Endodermal cell (in vitro differentiated cells): ENCODE results near the gene TMEM198. TPM values are rescaled to one million over a fixed set of nuclear protein-coding genes. Genes with fewer than 3 reads are reported as not detected.
A peak's percentile ranks its signal among the peaks of the same experiment; 100 is the strongest.

Source experiments
- DNase-seq: peaks from one replicate; pipeline ENCODE4 v3.0.0-alpha.2; 2017
- H3K27ac ChIP-seq: 2 replicates; pipeline ENCODE4 v1.5.1; 2013; ENCODE audit warnings: mild to moderate bottlenecking, low read depth, low read length, moderate library complexity
- H3K27me3 ChIP-seq: 2 replicates; pipeline ENCODE4 v1.6.1; 2013; ENCODE audit warnings: mild to moderate bottlenecking, low read length, moderate library complexity; ENCODE audit not compliant: insufficient read depth, control insufficient read depth, poor library complexity, severe bottlenecking
- H3K36me3 ChIP-seq: 2 replicates; pipeline ENCODE4 v1.7.0; 2013; ENCODE audit warnings: mild to moderate bottlenecking, low read length, moderate library complexity; ENCODE audit not compliant: control insufficient read depth, insufficient read depth
- H3K4me1 ChIP-seq: one replicate; pipeline ENCODE4 v1.7.0; 2013; ENCODE audit warnings: low read length; ENCODE audit not compliant: control insufficient read depth, insufficient read depth
- H3K4me3 ChIP-seq: 2 replicates; pipeline ENCODE4 v1.5.1; 2013; ENCODE audit warnings: mild to moderate bottlenecking, low read length, moderate library complexity
- H3K9ac ChIP-seq: 2 replicates; pipeline ENCODE4 v1.6.1; 2013; ENCODE audit warnings: mild to moderate bottlenecking, low read length, moderate library complexity; ENCODE audit not compliant: poor library complexity, severe bottlenecking; ENCODE audit errors: extremely low read depth
- H3K9me3 ChIP-seq: 2 replicates; pipeline ENCODE4 v1.6.1; 2013; ENCODE audit warnings: mild to moderate bottlenecking, low read length, moderate library complexity; ENCODE audit not compliant: control insufficient read depth
- H3K27ac Mint-ChIP-seq: 2 replicates; pipeline ENCODE4 v1.8.0; 2020; ENCODE audit warnings: mixed read lengths
- H3K27me3 Mint-ChIP-seq: 2 replicates; pipeline ENCODE4 v1.8.0; 2021; ENCODE audit warnings: mild to moderate bottlenecking, mixed read lengths; ENCODE audit not compliant: insufficient read depth
- H3K36me3 Mint-ChIP-seq: 2 replicates; pipeline ENCODE4 v1.8.0; 2020; ENCODE audit warnings: low read depth, mixed read lengths
- H3K4me1 Mint-ChIP-seq: 2 replicates; pipeline ENCODE4 v1.8.0; 2020; ENCODE audit warnings: mixed read lengths
- H3K4me3 Mint-ChIP-seq: 2 replicates; pipeline ENCODE4 v1.8.0; 2020; ENCODE audit warnings: mild to moderate bottlenecking, moderate library complexity, mixed read lengths
- H3K9me3 Mint-ChIP-seq: 2 replicates; pipeline ENCODE4 v1.8.0; 2020; ENCODE audit warnings: mild to moderate bottlenecking, mixed read lengths
- CTCF ChIP-seq: fragments of 200-600 bp; sonication (generic); conservative IDR thresholded peaks from 2 replicates; pipeline ENCODE4 v1.5.0; 2021; ENCODE audit warnings: antibody characterized with exemption, mild to moderate bottlenecking
- WGBS, 2 experiments: methylation state at CpG; one replicate each; pipeline versions ENCODE4 v1.1.5 to v1.1.7; 2013; ENCODE audit warnings: missing lambda C conversion rate in 2 of 2, mixed read lengths in 1 of 2; ENCODE audit not compliant: insufficient coverage in 1 of 2, insufficient read length in 1 of 2; 5-methylcytosine and 5-hydroxymethylcytosine counted together
- total RNA-seq, 2 donors: library from RNA; stranded (reverse); fragmentation: NEBNext Ultra II Directional in 1 of 2; extraction: Animal tissue kit (Norgen Biotek cat#: 25700) in 1 of 2; gene quantifications; 2 replicates in 1 of 2; 3 replicates in 1 of 2; pipeline ENCODE4 v1.2.1, GENCODE V29; 2021

The TMEM198 gene
- total RNA-seq, 2 donors from 2014 or later, result 2.6 to 3.9 TPM

GRCh38 chr2:219524817-219525216 lies 19.0 kb upstream of the TMEM198 start:
- peaks cover 28% of the 10 kb centered on the region for H3K4me1 ChIP-seq
- no peaks in the 10 kb centered on the region for H3K9me3 Mint-ChIP-seq
- no peaks in the 10 kb centered on the region for H3K36me3 Mint-ChIP-seq
- H3K27me3 ChIP-seq, result peaks cover 21% of the 10 kb centered on the region
- H3K36me3 ChIP-seq, result no peaks in the 10 kb centered on the region
- TF ChIP-seq CTCF, result no peak
- H3K4me3 ChIP-seq, result no peak overlapping the region
- H3K9me3 ChIP-seq, result no peaks in the 10 kb centered on the region
- H3K27ac ChIP-seq, result no peak overlapping the region
- no peak overlapping the region for H3K4me3 Mint-ChIP-seq
- WGBS, 2 experiments, result 88% methylated on average over 2 of the region's 2 CpGs; no CpG with 5 or more reads in 1 of the 2 experiments
- no peak overlapping the region for H3K9ac ChIP-seq
- H3K4me1 Mint-ChIP-seq, result peaks cover 40% of the 10 kb centered on the region
- peaks cover 42% of the 10 kb centered on the region for H3K27me3 Mint-ChIP-seq
- H3K27ac Mint-ChIP-seq, result no peak overlapping the region
- no peak for DNase-seq

DNA sequence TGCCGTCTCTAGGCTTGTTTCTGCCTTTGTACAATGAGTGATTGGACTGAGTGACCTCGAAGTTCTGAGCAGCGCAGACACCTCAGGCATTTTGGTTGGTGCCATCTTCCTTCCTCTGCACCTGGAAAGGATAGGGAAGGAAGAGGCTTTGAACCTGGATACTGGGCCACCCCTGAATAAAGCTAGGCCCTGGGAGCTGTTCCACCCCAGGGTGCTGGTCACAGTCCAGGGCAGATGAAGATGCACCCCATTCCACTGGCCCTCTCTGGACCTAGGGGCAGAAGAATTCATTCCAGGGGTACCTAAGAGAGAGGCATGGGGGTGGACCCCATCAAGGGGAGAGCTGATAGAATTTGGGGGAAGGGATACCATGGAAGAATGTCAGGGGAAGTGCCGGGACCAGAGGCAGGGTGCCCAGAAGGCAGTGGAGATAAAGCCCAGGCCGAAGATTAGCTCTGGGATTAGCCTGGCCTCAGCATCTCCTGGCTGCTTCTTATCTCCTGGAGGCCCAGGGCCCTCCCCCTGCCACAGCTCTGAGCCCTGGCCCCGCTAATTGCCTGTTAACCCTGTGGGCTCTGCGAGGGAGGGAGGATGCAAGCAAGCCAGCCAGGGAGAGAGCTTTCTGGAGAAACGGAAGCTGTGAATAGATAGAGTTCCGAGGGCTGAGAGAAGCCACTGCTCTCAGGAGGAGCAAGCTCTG lies 18.1 kb upstream of the TMEM198 start:
- Histone ChIP-seq H3K36me3 (no peaks in the 10 kb centered on the region), H3K27ac (no peak overlapping the region), H3K4me3 (peak overlapping the region; percentile 28), H3K9me3 (no peaks in the 10 kb centered on the region), H3K4me1 (peaks cover 30% of the 10 kb centered on the region), H3K27me3 (peaks cover 28% of the 10 kb centered on the region), H3K9ac (no peak overlapping the region)
- peak overlapping the region; percentile 22 for H3K27ac Mint-ChIP-seq
- peaks cover 37% of the 10 kb centered on the region for H3K4me1 Mint-ChIP-seq
- TF ChIP-seq CTCF, result no peak
- H3K36me3 Mint-ChIP-seq, result no peaks in the 10 kb centered on the region
- peak overlapping the region; percentile 21 for H3K4me3 Mint-ChIP-seq
- peak; percentile 89 for DNase-seq
- 36 to 39% methylated on average over 2 to 9 of the region's 9 CpGs for WGBS, 2 experiments
- peaks cover 47% of the 10 kb centered on the region for H3K27me3 Mint-ChIP-seq
- no peaks in the 10 kb centered on the region for H3K9me3 Mint-ChIP-seq

GRCh38 chr2:219526320-219527075 lies 17.3 kb upstream of the TMEM198 start:
- no peak overlapping the region for H3K9ac ChIP-seq
- DNase-seq, result no peak
- H3K27ac ChIP-seq, result no peak overlapping the region
- no peak for TF ChIP-seq CTCF
- no peaks in the 10 kb centered on the region for H3K9me3 ChIP-seq
- no peaks in the 10 kb centered on the region for H3K36me3 ChIP-seq
- peak overlapping the region; percentile 28 for H3K4me3 ChIP-seq
- Mint-ChIP-seq H3K9me3 (no peaks in the 10 kb centered on the region), H3K4me1 (peaks cover 36% of the 10 kb centered on the region), H3K27ac (no peak overlapping the region), H3K36me3 (no peaks in the 10 kb centered on the region), H3K4me3 (peak overlapping the region; percentile 21), H3K27me3 (peaks cover 54% of the 10 kb centered on the region)
- WGBS, 2 experiments, result 70 to 82% methylated on average over 8 to 11 of the region's 11 CpGs
- peaks cover 26% of the 10 kb centered on the region for H3K4me1 ChIP-seq
- peaks cover 35% of the 10 kb centered on the region for H3K27me3 ChIP-seq
